Measurements from ENCODE around the gene TSPAN16.

GRCh38 chr19:11273989-11274388, 22.0 kb upstream of the TSPAN16 start:
- TF ChIP-seq CTCF (IDR thresholded peaks at IDR 0.05) (no peak), POLR2A (IDR thresholded peaks at IDR 0.05) (no peak)

Measured in vagina (tissue), 2 donors.